Right lobe of liver (tissue), 4 donors: ENCODE measurements around the gene STPG4.

Experiments used
- CTCF ChIP-seq, 4 donors: fragments of 200-600 bp in 3 of 4; fragments of 450-650 bp in 1 of 4; IDR thresholded peaks; one replicate each; pipeline versions ENCODE4 v1.5.1 to v1.8.0; 2016 to 2022; ENCODE audit warnings: antibody characterized with exemption in 4 of 4, mild to moderate bottlenecking in 2 of 4
- POLR2A ChIP-seq: fragments of 450-650 bp; IDR thresholded peaks from one replicate; pipeline ENCODE4 v1.6.1; 2017; ENCODE audit warnings: antibody characterized with exemption, mild to moderate bottlenecking
- donor health status: DM: no; HTN: no; CAD: no.
- donor health status: DM: no; HTN: no; CAD: no.
- donor health status: DM: no; HTN: yes; CAD: no.

GRCh38 chr2:47072018-47072691 lies 83.0 kb downstream of the STPG4 start:
- no peak for TF ChIP-seq CTCF (IDR thresholded peaks at IDR 0.05)
- TF ChIP-seq POLR2A = no peak
